TTC549 (cell line): Measurements from ENCODE around the gene DTL.
A peak's percentile ranks its signal among the peaks of the same experiment; 100 is the strongest.
"Not testable (repeated sequence)": the region's sequence is repeated elsewhere in the genome, so short reads cannot be mapped to it uniquely, and the experiment has no call there.

ENCODE experiments used
- FAIRE-seq: peaks from 2 replicates; lab custom pipeline; 2012; peaks lifted over from hg19 to GRCh38; lab: Jason Lieb, UNC

Gene DTL

GRCh38 chr1:212035123-212035834, at the start of gene DTL, which contains the start of gene INTS7:
TSS of gene DTL (plus strand) at chr1:212035748. CDS start at chr1:212035891, 143 bp downstream.
TSS of gene INTS7 (minus strand) at chr1:212035557. CDS start at chr1:212035437, 120 bp downstream.
- peak; percentile 99 for FAIRE-seq

GRCh38 chr1:211986628-211987254, 48.8 kb upstream of the DTL start:
- no peak for FAIRE-seq

- no peak for FAIRE-seq
These were observed 43.9 kb upstream of the DTL start for GRCh38 chr1:211991695-211992094.

GRCh38 chr1:211997426-211997825, 38.1 kb upstream of the DTL start:
- not testable (repeated sequence) for FAIRE-seq

- no peak for FAIRE-seq
These were observed 33.0 kb upstream of the DTL start for GRCh38 chr1:212002536-212002935.

GRCh38 chr1:212004895-212005608, 30.5 kb upstream of the DTL start:
- FAIRE-seq, result peak; percentile 80

GRCh38 chr1:212007178-212007577, 28.4 kb upstream of the DTL start:
- no peak for FAIRE-seq

- no peak for FAIRE-seq
These were observed 27.7 kb upstream of the DTL start for GRCh38 chr1:212007886-212008285.

- no peak for FAIRE-seq
These were observed 26.0 kb upstream of the DTL start for GRCh38 chr1:212009561-212009960.

GRCh38 chr1:212010004-212010403, 25.5 kb upstream of the DTL start:
- FAIRE-seq, result no peak

GRCh38 chr1:212012034-212012740, 23.4 kb upstream of the DTL start:
- peak; percentile 91 for FAIRE-seq

GRCh38 chr1:212013672-212014071, 21.9 kb upstream of the DTL start:
- FAIRE-seq, result peak; percentile 32

- no peak for FAIRE-seq
These were observed 14.6 kb upstream of the DTL start for GRCh38 chr1:212020975-212021374.

- FAIRE-seq, result no peak
These were observed 14.0 kb upstream of the DTL start for GRCh38 chr1:212021563-212021962.

GRCh38 chr1:212022908-212023307, 12.6 kb upstream of the DTL start:
- not testable (repeated sequence) for FAIRE-seq

- FAIRE-seq, result no peak
These were observed 10.9 kb upstream of the DTL start for GRCh38 chr1:212024469-212025149.

- not testable (repeated sequence) for FAIRE-seq
These were observed 7.8 kb upstream of the DTL start for GRCh38 chr1:212027727-212028126.

GRCh38 chr1:212030936-212031528, 4.5 kb upstream of the DTL start:
- FAIRE-seq, result no peak

GRCh38 chr1:212034516-212035122, 929 bp upstream of the DTL start:
- no peak for FAIRE-seq

- no peak for FAIRE-seq
These were observed 472 bp downstream of the DTL start for GRCh38 chr1:212035835-212036605.
